H1 (cell line): Measurements from ENCODE around the gene ACRBP. TPM values are rescaled to one million over a fixed set of nuclear protein-coding genes. Genes with fewer than 3 reads are reported as not detected.

Experiments used
- EZH2 ChIP-seq: fragments of 200-600 bp; sonication (generic); IDR thresholded peaks from 2 replicates; pipeline ENCODE4 v1.7.1; 2012; ENCODE audit warnings: low read depth, mild to moderate bottlenecking, moderate library complexity, low read length, inconsistent platforms; ENCODE audit not compliant: severe bottlenecking
- HDAC2 ChIP-seq, 2 experiments: fragments of 300-600 bp in 1 of 2; sonication (generic) in 1 of 2; IDR thresholded peaks; 2 replicates each; pipeline ENCODE4 v1.6.1; 2011 to 2012; ENCODE audit warnings: low read depth in 2 of 2, low read length in 2 of 2, mild to moderate bottlenecking in 2 of 2, moderate library complexity in 2 of 2, borderline replicate concordance in 1 of 2, inconsistent platforms in 1 of 2
- POU5F1 ChIP-seq: IDR thresholded peaks from 2 replicates; pipeline ENCODE4 v1.6.1; 2011; ENCODE audit warnings: low read depth, mild to moderate bottlenecking, low read length, moderate library complexity
- SP1 ChIP-seq: IDR thresholded peaks from 2 replicates; pipeline ENCODE4 v1.6.1; 2011; ENCODE audit warnings: low read depth, low read length
- ZNF274 ChIP-seq: IDR thresholded peaks from 2 replicates; pipeline ENCODE4 v1.7.0; 2012; ENCODE audit warnings: low read length, borderline replicate concordance; ENCODE audit errors: extremely low read depth
- polyA plus RNA-seq, 7 experiments: library from polyadenylated mRNA; depleted of rRNA in 3 of 7; stranded (reverse) in 5 of 7; unstranded in 2 of 7; fragments of >200 nt in 5 of 7; fragments of 200-250 nt in 2 of 7; gene quantifications; 1 replicate in 5 of 7; 2 replicates in 1 of 7; 4 replicates in 1 of 7; pipeline versions ENCODE4 v1.2.1 to v1.2.3, GENCODE V29; 2011 to 2013; ENCODE audit warnings: missing spikeins in 2 of 7, mixed read lengths in 2 of 7
- total RNA-seq: library from RNA; stranded (reverse); fragmentation: NEBNext Ultra II Directional; extraction: Animal tissue kit (Norgen Biotek cat#: 25700); gene quantifications from 2 replicates; pipeline ENCODE4 v1.2.1, GENCODE V29; 2021
- TF ChIP-seq, protein P1 (sequence below): IDR thresholded peaks from 2 replicates; pipeline ENCODE4 v1.6.1; 2011; ENCODE audit warnings: low read length, improper control_type of control experiment

ACRBP gene
- total and polyA plus RNA-seq, 2 of the 8 experiments (the other 6 are each of a cell fraction or from before 2014, with no cell fraction given), result 0.80 to 5.2 TPM

DNA sequence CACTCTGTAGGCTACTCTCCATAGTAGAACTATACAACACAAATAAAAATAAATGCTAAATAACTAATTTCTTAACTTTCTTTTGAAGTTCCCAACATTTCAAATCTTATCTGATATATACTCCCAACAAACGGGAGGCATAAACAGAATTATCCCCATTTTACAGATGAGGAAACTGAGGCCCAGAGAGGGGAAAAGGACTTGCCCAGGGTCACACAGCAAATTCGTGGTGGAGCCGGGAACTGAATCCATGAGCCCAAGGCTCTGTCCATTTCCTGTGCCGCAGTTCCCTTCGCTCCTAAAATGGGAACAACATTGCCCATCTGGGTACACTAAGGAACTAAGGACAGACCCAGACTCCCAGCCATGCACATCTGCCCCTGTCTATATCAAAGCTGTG, 29.7 kb upstream of the ACRBP start (continued):
- no peak for TF ChIP-seq EZH2
- no peak for TF ChIP-seq POU5F1
- no peak for TF ChIP-seq ZNF274
- TF ChIP-seq SP1, result no peak
- TF ChIP-seq, protein P1, sequence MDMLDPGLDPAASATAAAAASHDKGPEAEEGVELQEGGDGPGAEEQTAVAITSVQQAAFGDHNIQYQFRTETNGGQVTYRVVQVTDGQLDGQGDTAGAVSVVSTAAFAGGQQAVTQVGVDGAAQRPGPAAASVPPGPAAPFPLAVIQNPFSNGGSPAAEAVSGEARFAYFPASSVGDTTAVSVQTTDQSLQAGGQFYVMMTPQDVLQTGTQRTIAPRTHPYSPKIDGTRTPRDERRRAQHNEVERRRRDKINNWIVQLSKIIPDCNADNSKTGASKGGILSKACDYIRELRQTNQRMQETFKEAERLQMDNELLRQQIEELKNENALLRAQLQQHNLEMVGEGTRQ, result no peak
- no peak for TF ChIP-seq HDAC2 (IDR thresholded peaks at IDR 0.05; ENCODE audit: borderline replicate concordance in 1 of 2, low read depth in 2 of 2, low read length in 2 of 2)
